Tibial nerve (tissue), 4 donors: Measurements from ENCODE around the gene MAPK14.

Source experiments
- CTCF ChIP-seq, 5 experiments: fragments of 200-600 bp in 3 of 5; fragments of 450-650 bp in 2 of 5; sonication (generic) in 3 of 5; IDR thresholded peaks; one replicate each; pipeline ENCODE4 v1.5.1; 2016 to 2019; ENCODE audit warnings: antibody characterized with exemption in 5 of 5, mild to moderate bottlenecking in 3 of 5, moderate library complexity in 2 of 5
- EP300 ChIP-seq, 2 donors: sonication (generic); formaldehyde crosslinking; IDR thresholded peaks; one replicate each; pipeline ENCODE4 v1.6.1; 2017; ENCODE audit warnings: antibody characterized with exemption in 2 of 2, mild to moderate bottlenecking in 1 of 2
- POLR2A ChIP-seq, 2 donors: fragments of 450-650 bp; IDR thresholded peaks; one replicate each; pipeline ENCODE4 v1.6.1; 2017; ENCODE audit warnings: antibody characterized with exemption in 2 of 2, mild to moderate bottlenecking in 2 of 2, moderate library complexity in 2 of 2

DNA sequence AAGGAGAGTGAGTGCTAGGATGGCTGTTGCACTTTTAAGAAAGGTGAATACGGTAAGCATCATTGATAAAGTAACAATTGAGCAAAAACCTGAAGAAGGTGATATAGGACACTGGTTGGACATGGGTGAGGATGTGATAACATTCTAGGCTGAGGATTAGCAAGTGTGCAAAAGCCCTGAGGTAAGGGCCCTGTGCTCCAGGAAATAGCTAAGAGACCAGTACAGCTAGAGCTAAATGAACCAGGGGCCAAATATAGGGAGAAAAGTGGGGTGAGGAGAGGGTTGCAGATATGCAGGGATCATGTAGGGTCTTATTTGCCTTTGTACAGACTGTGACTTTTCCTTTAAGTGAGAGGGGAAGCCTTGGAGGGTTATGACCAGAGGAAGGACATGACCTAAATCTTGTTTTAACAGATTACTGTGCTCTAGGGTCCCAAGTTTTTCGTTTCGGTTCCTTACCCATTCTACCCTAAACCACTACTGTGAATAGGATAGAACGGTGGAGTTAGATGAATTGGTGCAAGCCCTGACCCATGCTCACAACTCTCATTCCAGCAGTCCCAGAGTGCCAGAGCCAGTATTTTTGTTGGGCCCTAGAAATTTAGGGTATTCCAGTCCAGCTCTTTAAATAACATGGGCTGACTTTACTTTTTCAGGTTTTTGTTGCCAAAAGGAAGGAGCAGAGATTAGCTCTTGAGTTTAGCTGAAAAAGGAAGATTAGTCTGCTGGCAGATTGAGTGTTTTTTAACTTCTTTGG, 10.7 kb downstream of the MAPK14 start:
- no peak for TF ChIP-seq CTCF (IDR thresholded peaks at IDR 0.05)
- TF ChIP-seq POLR2A (IDR thresholded peaks at IDR 0.05) = no peak
- TF ChIP-seq EP300 (IDR thresholded peaks at IDR 0.05) = no peak
